Tibial artery (tissue), 4 donors: ENCODE results near the gene ALPK3.

Source experiments
- DNase-seq, 2 donors: peaks; one replicate each; pipeline ENCODE4 v3.0.0-alpha.2; 2019
- H3K27ac ChIP-seq, 2 donors: fragments of 200-600 bp; sonication (generic) in 1 of 2; 1 replicate in 1 of 2; 2 replicates in 1 of 2; pipeline ENCODE4 v1.5.1; 2018 to 2019; ENCODE audit warnings: mild to moderate bottlenecking in 1 of 2
- H3K27me3 ChIP-seq, 2 donors: fragments of 200-600 bp; sonication (generic) in 1 of 2; one replicate each; pipeline versions ENCODE4 v1.5.1 to v1.6.0; 2016 to 2019
- H3K36me3 ChIP-seq, 3 donors: fragments of 200-600 bp; sonication (generic) in 2 of 3; one replicate each; pipeline ENCODE4 v1.5.1; 2016 to 2019; ENCODE audit warnings: mild to moderate bottlenecking in 2 of 3
- H3K4me1 ChIP-seq, 4 donors: fragments of 200-600 bp; sonication (generic) in 2 of 4; 1 replicate in 3 of 4; 2 replicates in 1 of 4; pipeline ENCODE4 v1.5.1; 2016 to 2019
- H3K4me3 ChIP-seq, 2 donors: fragments of 200-600 bp; sonication (generic) in 1 of 2; 1 replicate in 1 of 2; 2 replicates in 1 of 2; pipeline ENCODE4 v1.5.1; 2018 to 2019; ENCODE audit warnings: mild to moderate bottlenecking in 2 of 2
- H3K9me3 ChIP-seq, 3 donors: fragments of 200-600 bp; sonication (generic) in 1 of 3; one replicate each; pipeline ENCODE4 v1.5.1; 2016 to 2019
- CTCF ChIP-seq, 2 experiments: fragments of 200-600 bp in 1 of 2; fragments of 450-650 bp in 1 of 2; IDR thresholded peaks; one replicate each; pipeline ENCODE4 v1.5.1; 2017 to 2019; ENCODE audit warnings: antibody characterized with exemption in 2 of 2, mild to moderate bottlenecking in 1 of 2, moderate library complexity in 1 of 2
- intact Hi-C: fragments of 100-400 bp; cut with DNase I; formaldehyde crosslinking; loops from one replicate; pipeline ENCODE4 v1.15.0; 2023; ENCODE audit warnings: low total_unique reads

The ALPK3 gene

GRCh38 chr15:84793431-84794161, 23.6 kb upstream of the ALPK3 start:
- no peaks in the 10 kb centered on the region for H3K27me3 ChIP-seq
- DNase-seq: no peak
- H3K4me1 ChIP-seq: peaks cover 0 to 11% (median 2%) of the 10 kb centered on the region in 4 donors
- no peak overlapping the region for H3K27ac ChIP-seq
- intact Hi-C loops: no loop called here
- no peaks in the 10 kb centered on the region for H3K9me3 ChIP-seq
- peaks cover 26 to 61% (median 59%) of the 10 kb centered on the region in 3 donors for H3K36me3 ChIP-seq
- H3K4me3 ChIP-seq: no peak overlapping the region
- no peak for TF ChIP-seq CTCF (IDR thresholded peaks at IDR 0.05)

- Histone ChIP-seq H3K4me3 (no peak overlapping the region), H3K36me3 (peaks cover 32 to 67% (median 64%) of the 10 kb centered on the region in 3 donors), H3K4me1 (peaks cover 0 to 11% (median 3%) of the 10 kb centered on the region in 4 donors), H3K9me3 (no peaks in the 10 kb centered on the region), H3K27me3 (no peaks in the 10 kb centered on the region), H3K27ac (no peak overlapping the region)
- intact Hi-C loops: no loop called here
- TF ChIP-seq CTCF (IDR thresholded peaks at IDR 0.05): no peak
- DNase-seq: no peak
These were observed 23.0 kb upstream of the ALPK3 start for GRCh38 chr15:84794162-84794547.

GRCh38 chr15:84795186-84795585, 22.0 kb upstream of the ALPK3 start:
- peaks cover 0 to 8% (median 3%) of the 10 kb centered on the region in 4 donors for H3K4me1 ChIP-seq
- DNase-seq: no peak
- no peaks in the 10 kb centered on the region for H3K27me3 ChIP-seq
- H3K27ac ChIP-seq: no peak overlapping the region
- no peak for TF ChIP-seq CTCF (IDR thresholded peaks at IDR 0.05)
- no peaks in the 10 kb centered on the region for H3K9me3 ChIP-seq
- intact Hi-C loops: no loop called here
- H3K4me3 ChIP-seq: no peak overlapping the region
- peaks cover 42 to 77% (median 72%) of the 10 kb centered on the region in 3 donors for H3K36me3 ChIP-seq

GRCh38 chr15:84797212-84797611, 19.9 kb upstream of the ALPK3 start:
- Histone ChIP-seq H3K36me3 (peaks cover 52 to 78% (median 73%) of the 10 kb centered on the region in 3 donors), H3K27me3 (no peaks in the 10 kb centered on the region), H3K4me1 (peaks cover 0 to 3% (median 0%) of the 10 kb centered on the region in 4 donors), H3K4me3 (no peak overlapping the region), H3K27ac (no peak overlapping the region), H3K9me3 (no peaks in the 10 kb centered on the region)
- intact Hi-C loops: no loop called here
- no peak for TF ChIP-seq CTCF (IDR thresholded peaks at IDR 0.05)
- no peak for DNase-seq

GRCh38 chr15:84797801-84798200, 19.4 kb upstream of the ALPK3 start:
- no peaks in the 10 kb centered on the region for H3K9me3 ChIP-seq
- no peak for DNase-seq
- intact Hi-C loops: no loop called here
- peaks cover 52 to 78% (median 75%) of the 10 kb centered on the region in 3 donors for H3K36me3 ChIP-seq
- no peak overlapping the region for H3K4me3 ChIP-seq
- TF ChIP-seq CTCF (IDR thresholded peaks at IDR 0.05): no peak
- H3K27me3 ChIP-seq: no peaks in the 10 kb centered on the region
- no peak overlapping the region for H3K27ac ChIP-seq
- H3K4me1 ChIP-seq: peaks cover 0 to 3% (median 0%) of the 10 kb centered on the region in 4 donors
